HG03045 (cell line): ENCODE results near the gene BOC.

Experiments used
- ATAC-seq: cut with Tn5 transposase; IDR thresholded peaks from one replicate; pipeline ENCODE4 v1.9.1; 2021; ENCODE audit warnings: mild to moderate bottlenecking, moderate library complexity; ENCODE audit not compliant: unreplicated experiment

The BOC gene

DNA sequence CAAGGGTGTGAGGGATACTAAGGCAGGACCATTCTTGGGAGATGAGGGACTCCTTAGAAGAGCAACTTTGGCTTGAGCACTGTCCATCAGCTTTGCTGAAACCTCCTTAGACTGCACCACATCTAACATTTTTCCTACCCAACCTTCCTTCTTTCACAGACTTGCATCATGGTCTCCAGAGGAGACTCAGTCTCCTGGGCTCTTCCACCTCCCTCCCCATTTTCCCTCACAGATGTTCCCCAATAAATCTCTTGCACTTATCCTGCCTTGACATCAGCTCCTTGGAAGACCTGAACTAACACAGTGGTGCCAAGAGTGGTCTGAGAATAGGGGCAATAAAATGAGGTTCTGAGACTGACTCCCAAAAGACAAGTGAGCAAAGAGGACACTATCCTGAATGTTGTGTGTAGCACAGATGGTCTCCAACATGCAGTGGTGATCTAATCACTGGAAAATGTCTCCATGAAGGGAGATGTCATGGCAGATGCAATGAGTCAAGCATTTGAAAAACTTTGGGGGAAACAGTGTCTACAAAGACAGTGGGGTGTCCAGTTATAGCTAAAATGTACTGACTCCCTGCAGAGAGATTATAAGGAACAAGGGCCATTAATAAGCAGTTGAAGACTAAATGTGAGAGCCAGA is 26.0 kb upstream of the BOC start:
- ATAC-seq = no peak

DNA sequence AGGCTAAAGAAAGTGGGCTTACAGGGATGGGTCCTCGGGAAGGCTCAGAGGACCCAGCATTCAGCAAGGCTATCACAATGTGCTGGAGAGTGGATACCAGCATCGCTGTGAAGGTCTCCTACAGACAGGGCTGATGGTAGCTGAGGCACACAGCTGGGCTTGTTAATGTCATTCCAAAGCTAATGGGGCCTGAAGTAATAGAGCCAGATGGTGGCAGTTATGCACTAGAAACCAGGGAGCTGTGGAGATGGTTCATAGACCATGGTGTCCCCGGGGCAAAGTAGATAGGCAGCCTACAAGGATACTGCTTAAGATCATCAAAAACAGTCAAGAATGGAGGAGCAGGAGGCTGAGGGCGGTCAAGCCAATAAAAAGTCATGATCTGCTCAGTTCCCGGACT is 24.8 kb upstream of the BOC start:
- no peak for ATAC-seq

DNA sequence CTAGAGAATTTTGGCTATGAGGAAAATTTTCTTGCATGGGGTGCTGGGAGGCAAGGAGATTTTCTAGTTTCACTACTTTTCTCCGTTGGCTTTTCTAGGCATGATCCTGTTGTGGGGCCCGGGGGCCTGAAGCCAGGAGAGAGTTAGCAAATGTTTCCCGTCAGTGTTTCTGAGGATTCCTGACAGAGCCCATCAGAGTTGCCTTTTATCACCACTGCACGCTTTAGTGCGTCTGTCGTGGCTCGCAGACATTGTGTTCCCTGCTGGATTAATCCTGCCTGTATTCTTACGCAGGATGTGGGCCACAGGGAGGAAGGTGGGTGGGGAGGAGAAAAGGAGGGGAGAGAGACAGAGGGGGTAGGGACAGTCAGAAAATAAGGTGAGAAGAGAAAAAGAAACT is 18.1 kb upstream of the BOC start:
- no peak for ATAC-seq

DNA sequence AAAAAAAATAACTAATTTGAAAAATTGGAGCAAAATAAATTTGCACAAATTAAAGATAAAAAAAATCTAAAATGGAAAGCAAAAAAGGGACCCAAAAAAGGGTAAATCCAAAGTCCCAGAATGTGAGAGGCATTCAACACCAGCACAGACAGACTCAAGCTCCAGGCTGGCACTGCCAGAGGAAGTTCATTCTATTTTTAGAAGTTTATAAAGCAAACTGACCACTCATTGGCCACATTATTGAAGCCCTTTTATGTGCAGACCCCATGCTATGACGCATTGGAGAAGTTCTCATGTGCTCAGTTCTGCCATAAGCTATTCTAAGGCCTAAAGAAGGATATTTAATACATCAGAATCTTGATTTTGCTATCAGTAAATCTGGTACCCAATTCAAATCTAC is 17.6 kb upstream of the BOC start:
- ATAC-seq = no peak

DNA sequence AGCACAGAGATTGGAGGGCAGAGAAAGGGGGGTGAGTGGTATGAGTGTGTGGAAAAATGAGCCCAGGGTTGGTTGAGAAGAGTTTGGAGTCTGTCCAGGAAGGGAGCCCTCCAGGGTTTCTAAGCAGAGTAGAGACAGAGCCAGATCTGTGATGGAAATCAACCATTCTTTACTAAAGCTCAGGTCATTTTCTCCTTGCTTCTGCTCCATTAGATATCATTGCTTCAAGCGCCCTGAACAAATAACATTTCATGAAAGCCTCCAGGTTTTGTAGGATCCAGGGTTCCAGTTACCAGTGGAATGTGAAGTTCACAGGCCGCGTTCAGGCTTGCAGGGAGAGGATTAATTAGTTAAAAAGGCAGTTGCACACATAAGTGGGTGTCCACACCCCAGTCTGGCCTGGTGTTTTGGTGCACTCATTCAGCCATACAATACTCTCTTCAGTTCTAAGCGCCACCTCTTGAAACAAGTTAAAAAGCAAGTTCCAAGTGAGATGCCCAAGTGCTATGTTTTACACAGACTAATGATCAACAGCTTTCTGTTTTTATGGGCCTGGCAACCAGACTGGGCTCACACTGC is 16.4 kb upstream of the BOC start:
- ATAC-seq = no peak

DNA sequence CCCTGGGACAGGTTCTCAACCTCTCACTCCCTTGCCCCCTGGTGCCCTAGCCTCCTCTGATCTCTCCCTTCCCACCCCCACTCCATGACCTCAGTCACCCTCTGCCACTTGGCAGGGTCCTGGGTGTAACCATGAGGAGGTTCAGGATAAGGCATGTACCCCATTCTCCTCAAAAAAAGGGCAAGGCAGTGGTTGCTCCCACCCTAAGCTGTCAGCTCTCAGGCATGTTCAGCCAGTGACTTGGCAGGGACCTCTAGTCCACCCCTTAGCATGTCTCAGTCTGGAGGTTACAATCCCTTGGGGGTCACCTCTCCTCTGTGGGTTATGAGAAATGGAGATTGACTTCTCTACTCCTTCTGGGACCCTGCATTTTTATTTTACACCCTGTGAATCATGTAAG is 11.0 kb upstream of the BOC start:
- ATAC-seq = no peak

DNA sequence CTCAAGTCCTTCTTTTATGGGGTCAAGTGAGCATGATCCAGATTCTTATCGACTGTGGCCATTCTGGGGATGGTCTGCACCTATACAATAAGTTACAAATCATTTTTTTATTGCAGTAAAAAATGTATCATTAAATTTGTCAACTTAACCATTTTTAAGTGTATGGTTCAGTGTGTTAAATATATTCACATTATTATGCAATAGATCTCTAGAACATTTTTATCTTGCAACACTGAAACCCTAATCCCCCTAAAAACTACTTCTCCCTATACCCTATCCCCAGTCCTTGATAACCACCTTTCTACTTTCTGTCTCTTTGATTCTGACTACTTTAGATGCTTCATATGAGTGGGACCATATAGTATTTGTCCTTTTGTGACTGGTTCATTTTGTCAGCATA is 10.4 kb upstream of the BOC start:
- ATAC-seq = no peak

DNA sequence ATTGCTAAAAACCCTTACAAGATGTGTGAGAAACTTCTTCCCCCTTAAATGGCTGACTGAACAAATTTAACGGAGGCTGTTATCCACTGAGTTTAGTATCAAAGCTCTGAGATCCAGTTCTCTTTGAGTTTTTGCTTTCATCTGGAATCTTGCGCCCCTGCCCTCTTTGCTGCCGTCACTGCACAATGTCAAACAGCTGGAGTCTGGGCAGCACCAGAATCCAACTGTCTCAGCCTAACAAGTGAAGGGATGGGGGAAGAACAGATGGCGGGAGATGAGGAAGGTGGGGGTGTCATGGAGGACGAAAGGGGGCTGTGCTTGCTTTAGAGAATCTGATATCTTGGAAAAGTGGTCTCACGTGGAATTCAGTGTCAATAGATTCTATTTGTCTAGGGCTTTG is 7.0 kb upstream of the BOC start:
- no peak for ATAC-seq

DNA sequence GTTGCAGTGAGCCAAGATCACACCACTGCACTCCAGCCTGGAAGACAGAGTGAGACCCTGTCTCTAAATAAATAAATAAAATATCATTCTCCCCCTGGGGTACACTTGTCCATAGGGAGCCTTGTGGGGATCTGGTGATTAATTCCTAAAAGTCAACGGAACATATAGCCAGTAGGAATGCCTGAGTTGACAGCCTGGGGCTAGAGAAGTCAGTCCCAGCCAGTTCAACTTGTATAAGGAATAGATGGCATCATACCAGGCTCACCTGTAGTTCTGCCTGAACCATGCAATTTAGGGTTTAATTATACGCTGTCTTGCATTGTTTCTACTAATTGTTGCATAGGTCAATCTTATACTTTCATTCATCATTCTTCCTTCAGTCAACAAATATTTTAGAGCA is 5.9 kb upstream of the BOC start:
- ATAC-seq = no peak

DNA sequence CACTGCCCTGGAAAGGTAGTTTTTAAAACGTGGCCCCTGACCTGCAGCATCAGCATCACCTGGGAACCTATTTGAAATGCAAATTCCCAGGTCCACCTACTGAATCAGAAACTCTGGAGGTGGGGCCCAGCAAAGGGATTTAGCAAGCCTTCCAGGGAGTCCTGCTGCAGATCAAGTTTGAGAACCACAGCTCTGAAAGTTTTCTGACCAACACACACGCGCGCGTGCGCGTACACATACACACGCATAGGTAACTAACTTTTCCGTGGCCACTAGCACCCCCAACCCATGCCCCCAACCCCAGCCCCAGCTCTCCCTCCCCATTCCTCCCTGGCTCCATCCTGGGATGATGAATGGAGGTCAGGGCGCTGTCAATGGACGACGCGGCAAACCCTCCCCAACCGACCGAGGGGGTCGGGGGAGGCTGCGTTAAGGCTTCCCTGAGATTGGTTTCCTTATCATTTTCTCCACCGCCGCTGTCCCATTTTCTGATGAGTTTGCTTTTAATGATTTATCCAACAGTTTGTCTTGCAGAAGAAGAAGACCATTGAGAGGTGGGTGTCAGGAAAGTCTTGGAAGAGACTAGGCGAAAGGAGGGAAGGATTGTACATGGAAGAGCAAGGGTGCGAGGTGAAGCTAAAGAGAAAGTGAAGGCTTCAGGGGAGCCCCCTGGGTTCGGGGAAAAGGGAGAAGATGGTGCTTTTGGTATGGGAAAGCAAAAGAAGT is 590 bp upstream of the BOC start:
- ATAC-seq = no peak

DNA sequence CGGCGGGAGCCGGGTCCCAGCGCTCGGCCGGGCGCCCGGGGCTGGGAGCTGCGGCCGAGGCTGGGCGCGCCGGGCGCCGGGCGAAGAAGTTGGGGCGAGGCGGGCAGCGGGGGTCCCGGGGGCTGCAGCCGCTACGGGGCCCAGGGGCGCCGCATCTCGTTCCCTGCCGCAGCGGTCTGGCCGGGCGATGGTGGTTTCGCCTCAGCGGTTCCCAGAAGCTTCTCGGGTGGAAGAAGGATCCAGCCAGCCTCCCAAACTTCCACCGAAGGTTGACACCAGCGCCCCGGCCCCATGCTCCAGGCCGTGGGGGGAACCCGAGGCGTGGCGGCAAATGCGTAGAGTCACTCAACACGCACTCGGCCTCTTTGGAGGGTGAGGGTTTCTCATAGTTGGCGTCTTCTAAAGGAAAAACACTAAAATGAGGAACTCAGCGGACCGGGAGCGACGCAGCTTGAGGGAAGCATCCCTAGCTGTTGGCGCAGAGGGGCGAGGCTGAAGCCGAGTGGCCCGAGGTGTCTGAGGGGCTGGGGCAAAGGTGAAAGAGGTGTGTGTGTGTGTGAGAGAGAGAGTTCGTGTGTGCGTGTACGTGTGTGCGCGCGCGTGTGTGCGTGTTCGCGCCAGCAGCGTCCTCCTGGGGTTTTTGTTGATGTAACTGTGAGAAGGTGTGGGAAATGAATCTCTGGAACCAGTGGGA is 940 bp downstream of the BOC start:
- ATAC-seq = peak; percentile 50

DNA sequence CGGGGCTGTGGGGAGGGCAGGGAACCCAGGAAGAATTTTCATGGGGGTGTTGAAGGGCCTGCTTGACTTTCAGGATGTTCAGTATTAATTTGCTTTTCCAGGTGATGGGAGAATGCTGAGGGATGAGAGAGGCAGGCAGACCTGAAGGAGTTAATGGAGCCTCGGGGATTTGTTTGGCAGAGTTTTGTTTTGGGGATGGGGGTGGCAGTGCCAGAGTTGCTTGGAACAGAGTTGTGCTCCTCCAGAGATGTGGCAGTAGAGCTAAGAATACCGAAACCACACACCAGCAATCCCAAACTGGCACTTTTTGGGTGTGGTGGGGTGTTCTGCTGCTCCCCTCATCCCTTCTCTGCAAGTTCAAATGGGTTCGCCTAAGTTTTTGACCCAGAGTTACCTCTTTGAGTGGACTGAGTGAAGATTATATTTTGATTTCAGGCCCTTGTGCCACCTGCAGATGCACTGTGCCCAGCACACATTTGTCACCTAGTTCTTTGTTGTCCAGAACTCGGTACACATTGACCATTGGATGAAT is 1.6 kb downstream of the BOC start:
- ATAC-seq = no peak

DNA sequence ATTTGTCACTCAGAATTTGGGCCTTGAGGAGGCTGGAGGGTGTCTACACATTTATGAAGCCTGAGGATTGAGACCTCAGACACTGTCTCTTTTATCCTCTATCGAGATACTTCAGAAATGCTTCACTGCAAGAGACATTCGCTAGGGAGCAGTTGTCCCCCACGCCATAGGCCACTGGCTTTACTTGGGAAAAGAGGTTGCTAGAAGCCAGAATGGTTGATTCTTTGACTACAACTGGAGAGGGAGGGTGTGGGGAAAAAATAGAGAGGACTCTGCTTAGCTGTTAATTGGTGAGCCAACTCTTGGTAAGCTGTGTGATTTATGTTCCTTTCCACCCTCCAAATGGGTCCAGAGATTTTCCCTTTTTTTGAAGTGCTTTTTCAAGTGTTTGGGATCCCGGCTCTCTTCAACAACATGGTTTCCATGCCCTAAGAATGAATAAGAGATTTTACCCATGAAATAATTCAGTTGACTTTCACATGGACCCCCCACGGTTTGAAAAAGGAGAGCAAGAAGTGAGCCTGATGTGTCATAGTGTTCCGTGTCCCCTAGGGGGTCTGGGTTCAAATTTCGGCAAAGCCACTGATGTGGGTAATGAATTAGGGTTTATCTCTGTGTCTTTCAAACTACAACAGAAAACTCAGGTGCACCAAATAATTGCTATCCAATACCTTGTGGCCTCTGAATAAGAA is 2.7 kb downstream of the BOC start:
- ATAC-seq = no peak

DNA sequence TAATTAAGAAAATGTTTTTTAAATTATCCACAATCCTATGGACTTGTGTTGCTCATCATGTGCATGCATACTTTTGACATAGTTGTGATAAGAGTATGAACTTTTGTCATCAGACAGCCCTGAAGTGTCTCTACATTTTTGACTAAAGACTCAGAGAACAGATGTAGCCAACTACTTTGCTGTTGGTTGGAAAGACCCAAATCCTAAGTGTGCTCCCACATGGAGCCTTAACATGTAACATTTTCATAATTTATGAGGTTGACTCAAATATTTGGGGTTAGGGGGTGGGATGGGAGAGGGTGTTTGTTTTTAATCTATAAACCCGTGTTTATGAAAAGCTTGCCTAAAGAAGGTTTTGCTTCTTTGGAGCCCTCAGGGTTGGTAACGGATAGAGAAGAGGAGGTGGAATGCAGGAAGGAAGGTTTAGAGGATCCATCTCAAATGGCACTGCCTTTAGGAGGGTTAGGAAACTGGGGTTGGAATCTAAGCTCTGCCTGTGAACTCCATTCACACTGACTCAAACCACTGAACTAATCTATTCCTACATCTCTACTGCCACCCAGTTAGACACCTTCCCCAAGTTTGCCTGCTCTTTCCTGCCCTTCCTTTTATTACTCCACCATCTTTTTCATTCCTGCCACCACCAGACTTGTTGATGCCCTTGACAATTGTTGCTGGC is 3.7 kb downstream of the BOC start:
- ATAC-seq = no peak

DNA sequence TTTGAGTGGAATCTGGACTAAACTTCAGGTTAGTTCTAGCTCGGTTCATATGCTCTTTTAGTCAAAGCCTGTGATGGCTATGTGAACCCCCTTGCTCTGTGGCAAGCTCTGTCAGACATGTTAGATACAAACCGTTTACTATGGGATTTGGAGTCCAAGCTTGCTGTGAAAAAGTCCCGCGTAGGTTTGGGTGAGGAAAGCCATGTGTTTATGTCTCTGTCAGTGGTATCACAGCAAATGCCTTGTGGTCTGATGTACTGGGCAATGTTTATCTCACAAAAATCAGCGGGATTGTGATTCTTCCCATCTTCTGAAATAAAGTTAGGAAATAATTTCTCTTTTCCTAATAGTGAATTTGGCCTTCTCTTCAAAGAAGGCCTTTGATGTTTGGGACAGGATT is 5.0 kb downstream of the BOC start:
- ATAC-seq = no peak

DNA sequence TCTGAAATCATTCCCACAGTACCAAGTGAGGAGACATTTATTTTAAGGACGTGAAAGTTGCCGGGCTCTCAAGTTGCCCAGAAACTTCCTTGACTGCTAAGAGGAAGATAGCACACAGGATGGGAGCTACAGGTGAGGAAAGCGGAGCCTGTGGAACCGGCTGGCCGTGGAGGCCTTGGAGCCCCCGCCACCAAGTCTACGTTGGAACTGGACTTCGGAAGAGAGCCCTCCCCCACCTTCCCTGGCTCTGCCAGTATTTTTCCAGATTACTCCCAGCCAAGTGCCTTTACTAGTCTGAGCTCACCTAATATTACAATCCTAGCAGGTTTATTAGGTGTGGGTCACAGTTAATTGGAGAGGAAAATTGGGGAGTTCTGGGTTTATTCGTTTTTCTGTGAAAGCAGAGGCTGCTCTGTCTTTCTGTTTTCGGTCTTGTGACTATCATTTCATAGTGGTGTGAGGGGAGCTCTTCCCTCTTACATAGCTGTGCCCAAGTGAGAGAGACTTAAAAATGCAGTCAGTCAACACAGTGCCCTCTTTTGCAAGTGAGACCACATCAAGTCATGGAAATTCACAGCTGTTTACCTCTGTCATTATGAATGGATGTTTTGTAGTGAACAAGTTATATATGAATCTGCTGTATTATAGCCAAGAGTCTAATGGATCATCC is 6.8 kb downstream of the BOC start:
- ATAC-seq = no peak

DNA sequence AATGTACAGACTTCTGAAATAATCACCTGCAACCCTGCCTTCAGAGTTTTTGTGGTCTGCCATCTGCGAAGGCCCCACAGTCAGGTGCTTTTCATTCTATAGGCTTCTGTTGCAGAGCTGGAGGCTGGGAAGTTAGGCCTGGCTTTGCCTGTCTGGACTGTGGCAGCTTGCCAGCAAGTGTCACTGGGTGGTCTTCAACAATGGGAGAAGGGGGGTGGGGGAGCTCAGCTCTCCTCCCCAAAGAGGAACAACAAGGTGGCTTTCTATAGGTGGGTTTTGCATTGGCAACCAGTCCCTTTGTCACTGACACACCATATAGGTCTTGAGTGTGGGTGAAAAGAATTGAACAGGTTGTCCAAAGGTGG is 7.3 kb downstream of the BOC start:
- no peak for ATAC-seq

DNA sequence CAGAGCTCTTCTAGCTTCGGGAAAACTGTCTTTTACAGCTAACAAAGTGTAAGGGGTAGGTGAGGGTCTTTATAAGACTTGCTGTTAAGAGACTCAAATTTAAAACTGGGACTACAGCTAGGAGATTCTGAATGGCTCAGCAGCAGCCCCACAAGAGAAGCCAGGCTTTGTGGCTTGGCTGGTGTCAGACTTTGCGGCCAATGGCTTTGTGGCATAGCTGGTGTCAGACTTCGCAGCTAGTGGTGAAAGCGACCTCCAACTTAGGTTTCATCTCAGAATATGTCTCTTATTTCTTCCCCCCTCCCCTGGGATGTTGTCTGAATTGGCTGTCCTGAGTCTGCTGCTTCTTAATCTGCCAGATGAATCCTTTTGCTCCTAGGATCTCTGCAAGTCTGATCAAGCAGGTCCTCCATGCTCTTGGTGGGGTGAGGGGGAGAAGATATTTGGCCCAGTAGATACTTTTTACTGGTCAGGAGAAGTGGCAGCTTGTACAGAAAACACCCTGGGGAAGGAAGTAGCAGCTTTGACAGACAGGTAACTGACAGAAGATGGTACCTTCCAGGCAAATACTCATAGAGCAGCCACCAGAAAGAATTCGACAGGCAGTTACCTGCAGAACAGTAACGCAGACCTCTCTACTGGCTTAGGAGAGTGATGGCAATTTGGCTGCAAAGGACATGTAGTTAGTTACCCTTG is 8.4 kb downstream of the BOC start:
- no peak for ATAC-seq

DNA sequence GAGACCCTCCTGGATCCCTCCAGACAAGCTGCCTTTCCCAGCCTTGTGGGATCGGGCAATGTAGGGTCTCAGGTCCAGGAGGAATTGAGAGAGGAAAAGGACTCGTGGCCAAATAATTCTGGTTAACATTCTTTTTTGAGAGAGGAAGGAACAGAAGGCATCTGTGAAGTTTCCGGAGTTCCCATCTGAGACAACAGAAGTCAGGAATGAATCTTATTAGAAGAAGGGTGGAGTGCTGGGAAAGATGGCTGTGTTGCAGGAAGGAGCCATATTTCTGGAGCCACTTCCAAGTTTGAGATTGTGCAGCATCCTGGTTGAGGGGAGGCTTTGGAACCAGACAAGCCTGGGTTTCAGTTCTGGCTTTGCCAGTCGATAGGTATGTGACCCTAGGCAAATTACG is 9.4 kb downstream of the BOC start:
- ATAC-seq = no peak
